ENCODE results near the gene CBL.
A peak's percentile ranks its signal among the peaks of the same experiment; 100 is the strongest.

The CBL gene

DNA sequence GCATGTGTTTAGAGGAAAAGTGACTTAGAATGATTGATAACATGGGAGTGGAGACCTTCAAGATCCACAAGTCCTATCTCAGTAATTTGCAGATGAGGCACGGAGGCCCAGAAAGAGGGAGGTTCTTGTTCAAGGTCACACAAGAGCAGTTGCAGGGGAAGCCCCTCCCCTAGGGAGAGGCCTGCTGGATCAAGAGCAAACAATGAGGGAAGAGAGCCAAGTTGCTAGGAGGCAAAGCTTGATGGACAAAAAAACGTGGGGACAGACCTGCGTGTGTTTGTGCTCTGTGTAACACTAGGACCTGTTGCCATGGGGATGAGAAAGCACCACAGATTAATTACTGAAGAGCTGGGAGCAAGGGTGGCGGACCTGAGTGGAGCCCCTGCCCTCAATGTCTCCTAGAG is 146.7 kb downstream of the CBL start:
- Mint-ChIP-seq H3K9me3 (no peaks in the 10 kb centered on the region), H3K27me3 (ENCODE audit: low read depth) (peaks cover 55% of the 10 kb centered on the region)

DNA sequence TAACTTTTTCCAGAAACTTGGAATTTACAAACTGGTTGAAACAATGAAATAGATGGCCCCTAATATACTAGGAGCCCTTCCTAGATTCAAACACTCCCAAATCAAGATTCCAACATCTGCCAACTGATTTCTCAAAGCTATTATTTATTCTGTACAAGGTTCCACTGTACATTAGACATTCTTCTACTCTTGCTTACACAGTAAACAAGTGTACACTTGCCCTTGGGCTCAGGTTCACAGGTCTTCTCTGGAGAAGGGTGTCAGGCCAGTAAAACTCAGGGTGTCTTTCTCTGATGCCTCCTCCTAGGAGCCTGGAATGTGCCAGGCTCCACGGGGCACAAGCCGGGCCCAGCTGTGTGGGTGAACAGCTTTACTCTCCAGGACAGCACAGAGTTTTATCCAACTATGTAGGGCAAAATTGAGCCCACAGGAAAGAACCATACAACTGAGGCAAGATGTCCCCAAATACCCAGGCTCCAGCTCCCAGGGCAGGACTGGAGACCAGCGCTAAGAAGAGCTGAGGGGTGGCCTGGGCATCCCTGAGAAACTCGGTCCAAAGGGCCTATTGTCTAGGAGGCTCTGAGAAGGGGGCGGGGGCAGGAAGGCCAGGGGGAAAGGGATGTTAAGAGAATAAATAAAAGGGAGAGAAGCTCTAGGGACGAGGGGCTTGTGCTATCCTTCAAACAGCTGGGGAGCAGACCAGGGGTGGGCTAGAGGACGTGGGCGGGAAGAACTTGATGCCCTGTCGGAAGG is 149.1 kb downstream of the CBL start:
- Mint-ChIP-seq H3K36me3 (ENCODE audit: low read depth) (no peaks in the 10 kb centered on the region), H3K9me3 (no peaks in the 10 kb centered on the region), H3K27me3 (ENCODE audit: low read depth) (peaks cover 64% of the 10 kb centered on the region), H3K4me1 (ENCODE audit: low read depth) (peaks cover 4% of the 10 kb centered on the region), H3K27ac (no peak overlapping the region), H3K4me3 (peak overlapping the region; percentile 34)

More for the DNA sequence above, 146.7 kb downstream of the CBL start:
- H3K27ac Mint-ChIP-seq = no peak overlapping the region
- H3K4me3 Mint-ChIP-seq = no peak overlapping the region
- no peaks in the 10 kb centered on the region for H3K36me3 Mint-ChIP-seq (ENCODE audit: low read depth)
- H3K4me1 Mint-ChIP-seq (ENCODE audit: low read depth) = peaks cover 7% of the 10 kb centered on the region

DNA sequence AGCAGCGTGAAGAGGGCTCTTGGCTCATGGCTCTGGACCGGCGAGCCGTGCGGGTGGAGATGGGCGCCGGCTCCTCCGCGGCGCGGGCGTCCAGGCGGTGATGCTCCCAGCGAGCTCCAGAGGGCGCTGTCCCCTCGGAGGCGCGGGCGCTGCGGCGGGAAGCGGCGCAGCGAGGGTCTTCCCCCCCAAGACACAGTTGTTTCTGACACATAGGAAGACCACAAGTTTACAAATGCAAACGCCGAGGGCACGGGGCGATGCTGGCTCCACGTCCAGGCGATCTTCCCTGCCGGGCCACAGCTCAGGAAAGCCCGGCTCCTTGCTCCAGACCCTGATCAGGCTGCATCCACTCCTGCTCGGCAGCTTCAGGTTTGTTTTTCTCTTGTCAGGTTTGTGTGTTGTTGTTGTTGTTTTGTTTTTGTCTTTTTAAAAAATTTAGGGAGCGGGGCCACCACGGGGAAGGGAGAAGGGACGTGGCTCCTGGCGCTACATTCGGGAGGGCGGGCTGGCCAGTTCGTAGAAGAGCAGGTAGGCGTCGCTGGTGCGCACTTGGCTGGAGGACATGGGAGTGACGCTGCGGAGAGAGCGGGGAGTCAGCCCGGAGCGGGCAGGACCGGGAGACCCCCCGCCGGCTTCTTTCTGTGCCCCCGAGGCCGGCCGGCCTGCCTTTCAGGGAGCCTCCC is 150.4 kb downstream of the CBL start:
- Mint-ChIP-seq H3K4me1 (ENCODE audit: low read depth) (peaks cover 4% of the 10 kb centered on the region), H3K4me3 (peak overlapping the region; percentile 86), H3K36me3 (ENCODE audit: low read depth) (no peaks in the 10 kb centered on the region), H3K9me3 (no peaks in the 10 kb centered on the region), H3K27ac (peak overlapping the region; percentile 46), H3K27me3 (ENCODE audit: low read depth) (peaks cover 67% of the 10 kb centered on the region)

DNA sequence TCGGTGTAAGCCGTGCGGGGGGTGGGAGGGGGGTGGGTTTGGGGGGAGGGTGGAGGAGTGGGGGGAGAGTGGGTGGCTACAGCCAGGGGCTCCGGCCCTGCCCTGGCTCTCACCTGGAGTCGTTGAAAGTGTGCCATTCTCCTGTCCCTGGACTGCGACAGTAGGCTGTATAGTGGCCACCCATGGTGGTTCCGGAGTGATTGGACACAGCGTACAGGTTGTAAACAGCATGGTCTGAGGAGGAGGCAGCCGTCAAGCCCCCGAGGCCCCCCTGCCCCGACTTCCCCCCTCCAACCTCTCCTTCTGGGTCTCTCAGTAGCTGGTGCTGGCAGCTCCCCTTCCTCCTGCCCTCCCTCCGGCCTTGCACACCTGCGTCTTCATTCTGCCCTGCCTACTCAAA is 150.9 kb downstream of the CBL start:
- Mint-ChIP-seq H3K4me1 (ENCODE audit: low read depth) (peaks cover 4% of the 10 kb centered on the region), H3K36me3 (ENCODE audit: low read depth) (no peaks in the 10 kb centered on the region), H3K27ac (no peak overlapping the region), H3K27me3 (ENCODE audit: low read depth) (peaks cover 65% of the 10 kb centered on the region), H3K4me3 (peak overlapping the region; percentile 60), H3K9me3 (no peaks in the 10 kb centered on the region)
